Tibial nerve (tissue), 4 donors: ENCODE measurements around the gene UGT1A4. TPM values are rescaled to one million over a fixed set of nuclear protein-coding genes. Genes with fewer than 3 reads are reported as not detected.

Experiments
- DNase-seq, 2 donors: peaks; one replicate each; pipeline ENCODE4 v3.0.0-alpha.2; 2019; ENCODE audit warnings: low spot score in 2 of 2
- H3K27ac ChIP-seq, 4 donors: fragments of 200-600 bp; sonication (generic) in 3 of 4; one replicate each; pipeline ENCODE4 v1.5.1; 2017 to 2019; ENCODE audit warnings: mild to moderate bottlenecking in 1 of 4
- H3K27me3 ChIP-seq, 2 donors: fragments of 200-600 bp; sonication (generic) in 1 of 2; one replicate each; pipeline versions ENCODE4 v1.5.1 to v1.6.0; 2017 to 2019
- H3K36me3 ChIP-seq, 3 donors: fragments of 200-600 bp; sonication (generic); one replicate each; pipeline ENCODE4 v1.5.1; 2018 to 2019
- H3K4me1 ChIP-seq, 4 donors: fragments of 200-600 bp; sonication (generic) in 3 of 4; one replicate each; pipeline ENCODE4 v1.5.1; 2017 to 2019
- H3K4me3 ChIP-seq, 4 donors: fragments of 200-600 bp; sonication (generic) in 3 of 4; one replicate each; pipeline ENCODE4 v1.5.1; 2017 to 2019; ENCODE audit warnings: mild to moderate bottlenecking in 1 of 4, moderate library complexity in 1 of 4
- H3K9me3 ChIP-seq, 4 donors: fragments of 200-600 bp; sonication (generic) in 3 of 4; one replicate each; pipeline ENCODE4 v1.5.1; 2017 to 2019
- CTCF ChIP-seq, 5 experiments: fragments of 200-600 bp in 3 of 5; fragments of 450-650 bp in 2 of 5; sonication (generic) in 3 of 5; IDR thresholded peaks; one replicate each; pipeline ENCODE4 v1.5.1; 2016 to 2019; ENCODE audit warnings: antibody characterized with exemption in 5 of 5, mild to moderate bottlenecking in 3 of 5, moderate library complexity in 2 of 5
- EP300 ChIP-seq, 2 donors: sonication (generic); formaldehyde crosslinking; IDR thresholded peaks; one replicate each; pipeline ENCODE4 v1.6.1; 2017; ENCODE audit warnings: antibody characterized with exemption in 2 of 2, mild to moderate bottlenecking in 1 of 2
- POLR2A ChIP-seq, 2 donors: fragments of 450-650 bp; IDR thresholded peaks; one replicate each; pipeline ENCODE4 v1.6.1; 2017; ENCODE audit warnings: antibody characterized with exemption in 2 of 2, mild to moderate bottlenecking in 2 of 2, moderate library complexity in 2 of 2
- WGBS, 2 donors: methylation state at CpG; one replicate each; pipeline ENCODE4 v1.1.5; 2018; 5-methylcytosine and 5-hydroxymethylcytosine counted together
- total RNA-seq, 4 donors: library from RNA; depleted of rRNA; stranded (reverse); fragments of >200 nt; gene quantifications; one replicate each; pipeline ENCODE4 v1.1.0, GENCODE V29; 2016

Gene UGT1A4
- total RNA-seq, 4 donors from 2014 or later, result not detected

GRCh38 chr2:233684640-233685039 lies 33.9 kb upstream of the UGT1A4 start:
- Histone ChIP-seq H3K27me3 (no peaks in the 10 kb centered on the region), H3K36me3 (no peaks in the 10 kb centered on the region), H3K27ac (no peak overlapping the region), H3K4me1 (no peaks in the 10 kb centered on the region), H3K4me3 (no peak overlapping the region), H3K9me3 (no peaks in the 10 kb centered on the region)
- no peak for DNase-seq
- 69 to 83% methylated on average over 1 of the region's 1 CpG for WGBS, 2 donors
- no peak for TF ChIP-seq POLR2A (IDR thresholded peaks at IDR 0.05)
- no peak for TF ChIP-seq EP300 (IDR thresholded peaks at IDR 0.05)
- no peak for TF ChIP-seq CTCF (IDR thresholded peaks at IDR 0.05)

DNA sequence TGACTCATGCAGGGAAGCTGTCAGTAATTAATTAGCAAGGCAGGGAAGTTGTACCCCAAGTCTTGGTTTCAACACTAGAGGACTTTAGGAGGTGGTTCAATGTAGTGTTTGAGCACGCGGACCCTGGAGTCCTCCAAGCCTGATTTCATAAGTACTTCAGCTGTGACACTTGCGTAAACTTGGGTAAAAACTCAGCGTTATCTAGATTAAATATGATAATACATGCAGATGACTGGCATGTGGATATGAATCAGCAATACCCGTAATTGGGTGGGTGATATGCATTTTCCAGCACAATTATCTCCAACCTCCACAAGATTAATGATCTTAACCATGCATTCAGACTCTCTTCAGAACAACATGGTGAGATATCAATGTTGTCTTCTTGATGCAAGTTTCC lies 31.6 kb upstream of the UGT1A4 start:
- Histone ChIP-seq H3K27me3 (no peaks in the 10 kb centered on the region), H3K4me1 (no peaks in the 10 kb centered on the region), H3K4me3 (no peak overlapping the region), H3K9me3 (no peaks in the 10 kb centered on the region), H3K27ac (no peak overlapping the region), H3K36me3 (no peaks in the 10 kb centered on the region)
- no peak for DNase-seq
- TF ChIP-seq EP300 (IDR thresholded peaks at IDR 0.05), result no peak
- TF ChIP-seq CTCF (IDR thresholded peaks at IDR 0.05), result no peak
- TF ChIP-seq POLR2A (IDR thresholded peaks at IDR 0.05), result no peak
- 79 to 90% methylated on average over 5 of the region's 5 CpGs for WGBS, 2 donors

DNA sequence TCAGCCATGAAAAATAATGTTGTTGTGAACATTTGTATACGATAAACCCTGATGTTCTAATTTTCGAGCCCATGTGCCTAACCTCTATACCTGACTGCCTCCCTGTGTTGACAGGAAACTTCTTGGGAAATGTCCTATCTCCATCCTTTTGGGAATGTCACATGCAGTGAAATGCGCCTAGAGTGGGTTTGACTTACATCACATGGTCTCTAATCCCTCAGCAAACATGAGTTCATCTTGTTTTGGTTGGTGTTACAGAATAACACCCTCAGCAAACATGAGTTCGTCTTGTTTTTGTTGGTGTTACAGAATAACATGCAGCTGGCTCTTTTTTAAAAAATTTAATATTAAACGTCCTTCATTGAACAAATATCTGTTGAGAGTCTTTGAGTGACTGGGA lies 30.2 kb upstream of the UGT1A4 start:
- no peaks in the 10 kb centered on the region for H3K36me3 ChIP-seq
- H3K9me3 ChIP-seq, result no peaks in the 10 kb centered on the region
- 78 to 83% methylated on average over 5 of the region's 5 CpGs for WGBS, 2 donors
- no peak for DNase-seq
- H3K4me1 ChIP-seq, result no peaks in the 10 kb centered on the region
- no peak overlapping the region for H3K4me3 ChIP-seq
- no peak overlapping the region for H3K27ac ChIP-seq
- H3K27me3 ChIP-seq, result no peaks in the 10 kb centered on the region
- TF ChIP-seq EP300 (IDR thresholded peaks at IDR 0.05) (no peak), CTCF (IDR thresholded peaks at IDR 0.05) (no peak), POLR2A (IDR thresholded peaks at IDR 0.05) (no peak)

GRCh38 chr2:233689031-233689430 lies 29.5 kb upstream of the UGT1A4 start:
- no peak overlapping the region for H3K27ac ChIP-seq
- H3K36me3 ChIP-seq, result no peaks in the 10 kb centered on the region
- no peak for TF ChIP-seq POLR2A (IDR thresholded peaks at IDR 0.05)
- no peak for TF ChIP-seq CTCF (IDR thresholded peaks at IDR 0.05)
- no peak for TF ChIP-seq EP300 (IDR thresholded peaks at IDR 0.05)
- DNase-seq, result no peak
- H3K4me3 ChIP-seq, result no peak overlapping the region
- H3K9me3 ChIP-seq, result no peaks in the 10 kb centered on the region
- no peaks in the 10 kb centered on the region for H3K27me3 ChIP-seq
- H3K4me1 ChIP-seq, result no peaks in the 10 kb centered on the region

DNA sequence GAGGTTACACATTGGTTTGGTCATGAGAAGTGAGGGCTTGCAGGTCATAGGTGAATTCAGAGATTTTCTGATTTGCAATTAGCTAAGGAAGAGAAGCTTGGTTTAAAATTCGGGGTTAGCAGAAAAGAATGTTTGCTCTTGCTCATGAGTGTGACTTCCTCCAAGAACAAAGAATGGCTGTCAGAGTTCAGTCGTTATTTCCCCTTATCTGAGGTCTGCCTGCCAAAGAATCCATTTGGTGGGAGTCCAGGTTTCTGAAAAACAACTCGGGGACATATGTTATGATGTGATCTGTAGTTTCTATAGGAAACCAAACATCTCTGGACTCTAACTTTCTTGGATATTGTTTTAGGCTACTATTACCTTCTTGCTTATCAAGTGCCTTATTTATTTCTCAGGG lies 29.0 kb upstream of the UGT1A4 start:
- 19 to 26% methylated on average over 3 of the region's 3 CpGs for WGBS, 2 donors
- DNase-seq, result no peak
- Histone ChIP-seq H3K27ac (no peak overlapping the region), H3K4me1 (no peaks in the 10 kb centered on the region), H3K4me3 (no peak overlapping the region), H3K36me3 (no peaks in the 10 kb centered on the region), H3K27me3 (no peaks in the 10 kb centered on the region), H3K9me3 (no peaks in the 10 kb centered on the region)
- no peak for TF ChIP-seq POLR2A (IDR thresholded peaks at IDR 0.05)
- no peak for TF ChIP-seq CTCF (IDR thresholded peaks at IDR 0.05)
- no peak for TF ChIP-seq EP300 (IDR thresholded peaks at IDR 0.05)
